GM19328 (cell line): ENCODE measurements around the gene SCFD1.
"Not testable (repeated sequence)": the region's sequence is repeated elsewhere in the genome, so short reads cannot be mapped to it uniquely, and the experiment has no call there.

ENCODE experiments used
- ATAC-seq: cut with Tn5 transposase; IDR thresholded peaks from one replicate; pipeline ENCODE4 v1.9.1; 2021; ENCODE audit warnings: mild to moderate bottlenecking, moderate library complexity; ENCODE audit not compliant: unreplicated experiment

The SCFD1 gene

GRCh38 chr14:30608533-30609006 is 13.5 kb upstream of the SCFD1 start:
- ATAC-seq = no peak

DNA sequence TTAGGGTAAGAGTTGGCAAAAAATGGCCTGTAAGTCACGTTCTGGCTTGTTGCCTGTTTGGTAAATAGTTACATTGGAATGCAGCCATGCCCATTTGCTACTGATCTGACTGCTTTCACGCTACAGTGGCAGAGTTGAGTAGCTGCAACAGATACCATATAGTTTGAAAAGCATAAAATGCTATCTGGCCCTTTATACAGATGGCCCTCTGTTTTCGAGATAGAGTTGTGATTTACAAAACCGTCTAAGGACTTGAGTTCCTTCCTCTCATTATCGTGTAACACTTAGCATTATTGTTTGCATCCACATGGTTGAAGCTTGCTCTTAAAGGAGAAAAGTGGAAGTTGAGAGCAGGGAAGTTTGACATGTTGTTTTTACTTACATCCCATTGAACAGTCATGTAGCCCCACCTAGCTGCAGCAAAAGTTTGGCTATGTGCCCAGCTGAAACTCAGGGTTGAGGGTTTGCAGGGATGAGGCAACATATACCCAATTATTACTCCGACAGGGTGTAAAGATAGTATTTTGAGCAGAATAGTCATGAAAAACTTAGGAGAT is 11.3 kb upstream of the SCFD1 start:
- no peak for ATAC-seq

DNA sequence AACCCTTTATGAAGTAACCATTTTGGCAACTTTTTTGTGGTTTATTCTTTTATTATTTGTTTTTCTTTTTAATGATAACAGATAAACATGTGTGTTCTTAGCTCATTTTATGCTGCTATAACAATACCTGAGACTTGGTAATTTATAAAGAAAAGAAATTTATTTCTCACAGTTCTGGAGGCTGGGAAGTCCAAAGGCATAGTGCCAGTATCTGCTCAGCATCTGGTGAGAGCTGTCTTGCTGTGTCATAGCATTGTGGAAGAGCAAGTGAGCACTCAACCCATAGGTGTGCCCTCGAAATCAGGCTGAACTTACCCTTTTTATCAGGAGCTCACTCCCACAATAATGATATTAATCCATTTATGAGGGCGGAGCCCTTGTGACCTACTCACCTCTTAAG is 8.0 kb upstream of the SCFD1 start:
- no peak for ATAC-seq

- no peak for ATAC-seq
These were observed 1.9 kb upstream of the SCFD1 start for GRCh38 chr14:30620178-30620577.

- peak; percentile 0 for ATAC-seq
These were observed 672 bp upstream of the SCFD1 start for GRCh38 chr14:30621354-30621939.

GRCh38 chr14:30623412-30624131 is 1.5 kb downstream of the SCFD1 start:
- no peak for ATAC-seq

- ATAC-seq = no peak
These were observed 2.0 kb downstream of the SCFD1 start for GRCh38 chr14:30624132-30624423.

GRCh38 chr14:30625533-30625932 is 3.4 kb downstream of the SCFD1 start:
- ATAC-seq = no peak

- not testable (repeated sequence) for ATAC-seq
These were observed 7.3 kb downstream of the SCFD1 start for GRCh38 chr14:30629432-30629831.

- no peak for ATAC-seq
These were observed 8.1 kb downstream of the SCFD1 start for GRCh38 chr14:30630248-30630647.

- ATAC-seq = no peak
These were observed 10.6 kb downstream of the SCFD1 start for GRCh38 chr14:30632730-30633129.

GRCh38 chr14:30638926-30639325 is 16.8 kb downstream of the SCFD1 start:
- ATAC-seq = no peak

GRCh38 chr14:30641207-30641606 is 19.1 kb downstream of the SCFD1 start:
- ATAC-seq = no peak

- ATAC-seq = not testable (repeated sequence)
These were observed 22.3 kb downstream of the SCFD1 start for GRCh38 chr14:30644462-30644861.

DNA sequence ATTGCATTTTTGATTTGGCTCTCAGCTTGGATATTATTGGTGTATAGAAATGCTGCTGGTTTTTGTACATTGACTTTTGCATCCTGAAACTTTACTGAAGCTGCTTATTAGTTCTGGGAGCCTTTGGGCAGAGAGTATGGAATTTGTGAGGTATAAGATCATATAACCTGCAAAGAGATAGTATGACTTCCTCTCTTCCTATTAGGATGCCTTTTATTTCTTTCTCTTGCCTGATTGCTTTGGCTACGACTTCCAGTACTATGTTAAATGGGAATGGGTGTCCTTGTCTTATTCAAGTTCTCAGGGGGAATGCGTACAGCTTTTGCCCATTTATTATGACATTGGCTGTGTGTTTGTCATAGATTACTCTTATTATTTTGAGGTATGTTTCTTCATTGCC is 23.5 kb downstream of the SCFD1 start:
- no peak for ATAC-seq

GRCh38 chr14:30648471-30648870 is 26.4 kb downstream of the SCFD1 start:
- ATAC-seq = no peak

DNA sequence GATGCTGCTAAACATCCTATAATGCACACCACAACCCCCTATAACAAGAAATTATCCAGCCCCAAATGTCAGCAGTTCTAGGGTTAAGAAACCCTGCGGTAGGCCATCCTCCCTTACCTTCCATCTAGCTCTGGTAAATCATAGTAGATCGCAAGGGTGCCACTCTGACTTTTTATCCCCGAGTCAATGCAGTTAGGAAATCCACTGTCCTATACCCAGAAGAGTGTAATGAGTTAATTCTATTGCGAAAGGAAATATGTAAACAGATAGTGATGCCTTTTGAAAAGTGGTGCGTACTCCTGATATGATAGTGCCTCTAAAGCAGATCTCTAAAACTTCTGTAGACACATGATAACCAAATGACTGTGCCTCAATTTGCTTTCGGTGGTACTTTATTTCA is 29.8 kb downstream of the SCFD1 start:
- ATAC-seq = no peak

DNA sequence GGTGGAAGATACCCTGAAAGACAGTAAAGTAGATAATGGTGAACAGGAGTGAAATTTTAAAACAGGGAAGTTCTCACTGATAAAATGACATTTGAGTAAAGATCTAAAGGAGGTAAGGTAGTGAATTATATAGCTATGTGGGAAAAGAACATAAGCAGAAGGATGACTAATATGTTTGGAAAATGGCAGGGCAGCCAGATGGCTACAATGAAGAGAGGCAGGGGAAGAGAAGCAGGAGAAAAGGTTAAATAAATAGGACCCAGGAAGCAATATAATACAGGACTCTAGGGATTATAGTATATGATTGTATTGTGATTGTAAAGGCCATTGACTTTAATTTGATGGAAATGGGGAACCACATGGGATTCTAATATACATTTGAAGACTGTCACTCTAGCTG is 33.0 kb downstream of the SCFD1 start:
- no peak for ATAC-seq

DNA sequence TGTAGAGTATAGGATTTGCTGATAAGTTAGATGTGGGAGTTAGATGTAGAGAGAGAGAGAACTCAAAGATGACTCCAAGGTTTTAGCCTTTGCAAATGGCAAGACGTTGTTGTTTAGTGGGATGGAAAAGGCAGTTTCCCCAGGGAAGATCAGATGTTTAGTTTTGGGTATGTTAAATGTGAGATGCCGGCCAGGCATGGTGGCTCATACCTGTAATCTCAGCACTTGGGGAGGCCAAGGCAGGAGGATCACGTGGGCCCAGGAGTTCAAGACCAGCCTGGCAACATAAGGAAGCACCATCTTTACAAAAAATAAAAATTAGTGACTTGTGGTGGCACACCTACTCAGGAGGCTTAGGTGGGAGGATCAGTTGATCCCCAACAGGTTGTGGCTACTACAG is 33.5 kb downstream of the SCFD1 start:
- ATAC-seq = no peak

GRCh38 chr14:30656190-30656632 is 34.1 kb downstream of the SCFD1 start:
- ATAC-seq = no peak

DNA sequence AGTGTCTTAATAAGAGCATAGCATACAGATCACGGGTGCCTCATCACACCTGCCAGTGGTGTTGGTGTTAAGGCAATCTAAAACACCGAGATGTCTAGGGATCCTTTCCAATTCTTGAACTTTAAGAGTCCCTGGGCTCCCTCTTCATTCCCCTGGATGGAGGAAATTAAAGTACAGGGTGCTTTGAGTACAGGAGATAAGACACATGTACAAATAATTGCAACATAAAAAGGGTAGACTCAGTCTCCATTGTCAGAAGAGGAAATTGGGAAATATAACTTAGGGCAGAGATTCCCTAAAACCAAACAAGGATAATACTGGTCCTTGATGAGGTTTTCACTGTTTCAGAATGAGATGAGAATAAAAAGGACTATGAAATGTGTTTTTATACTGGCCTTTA is 34.9 kb downstream of the SCFD1 start:
- ATAC-seq = no peak

GRCh38 chr14:30657606-30658163 is 35.6 kb downstream of the SCFD1 start:
- ATAC-seq = no peak
